Fibroblast of lung (primary cell): Measurements from ENCODE around the gene EDEM1.

ENCODE experiments used
- EZH2 ChIP-seq: IDR thresholded peaks from 2 replicates; pipeline ENCODE4 v1.5.1; 2012; ENCODE audit warnings: low read length, control low read depth, mild to moderate bottlenecking; ENCODE audit errors: missing control alignments
- TF ChIP-seq, protein P1 (sequence below), 2 donors: IDR thresholded peaks in 1 of 2; conservative IDR thresholded peaks in 1 of 2; 1 replicate in 1 of 2; 2 replicates in 1 of 2; pipeline ENCODE4 v1.5.1; 2011 to 2012; ENCODE audit warnings: low read length in 2 of 2, control low read depth in 1 of 2, inconsistent platforms in 1 of 2, low read depth in 1 of 2, mild to moderate bottlenecking in 1 of 2

DNA sequence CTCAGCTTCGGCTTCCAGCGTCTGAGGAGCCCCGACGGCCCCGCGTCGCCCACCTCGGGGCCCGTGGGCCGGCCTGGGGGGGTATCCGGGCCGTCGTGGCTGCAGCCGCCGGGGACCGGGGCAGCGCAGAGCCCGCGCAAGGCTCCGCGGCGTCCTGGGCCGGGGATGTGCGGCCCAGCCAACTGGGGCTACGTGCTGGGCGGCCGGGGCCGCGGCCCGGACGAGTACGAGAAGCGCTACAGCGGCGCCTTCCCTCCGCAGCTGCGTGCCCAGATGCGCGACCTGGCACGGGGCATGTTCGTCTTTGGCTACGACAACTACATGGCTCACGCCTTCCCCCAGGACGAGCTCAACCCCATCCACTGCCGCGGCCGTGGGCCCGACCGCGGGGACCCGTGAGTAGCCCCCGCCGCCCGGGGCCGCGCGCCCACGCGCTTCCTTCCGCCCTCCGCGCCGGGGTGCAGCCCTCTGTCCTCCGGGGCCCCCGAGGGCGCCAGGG, 462 bp downstream of the EDEM1 start:
- TF ChIP-seq, protein P1, sequence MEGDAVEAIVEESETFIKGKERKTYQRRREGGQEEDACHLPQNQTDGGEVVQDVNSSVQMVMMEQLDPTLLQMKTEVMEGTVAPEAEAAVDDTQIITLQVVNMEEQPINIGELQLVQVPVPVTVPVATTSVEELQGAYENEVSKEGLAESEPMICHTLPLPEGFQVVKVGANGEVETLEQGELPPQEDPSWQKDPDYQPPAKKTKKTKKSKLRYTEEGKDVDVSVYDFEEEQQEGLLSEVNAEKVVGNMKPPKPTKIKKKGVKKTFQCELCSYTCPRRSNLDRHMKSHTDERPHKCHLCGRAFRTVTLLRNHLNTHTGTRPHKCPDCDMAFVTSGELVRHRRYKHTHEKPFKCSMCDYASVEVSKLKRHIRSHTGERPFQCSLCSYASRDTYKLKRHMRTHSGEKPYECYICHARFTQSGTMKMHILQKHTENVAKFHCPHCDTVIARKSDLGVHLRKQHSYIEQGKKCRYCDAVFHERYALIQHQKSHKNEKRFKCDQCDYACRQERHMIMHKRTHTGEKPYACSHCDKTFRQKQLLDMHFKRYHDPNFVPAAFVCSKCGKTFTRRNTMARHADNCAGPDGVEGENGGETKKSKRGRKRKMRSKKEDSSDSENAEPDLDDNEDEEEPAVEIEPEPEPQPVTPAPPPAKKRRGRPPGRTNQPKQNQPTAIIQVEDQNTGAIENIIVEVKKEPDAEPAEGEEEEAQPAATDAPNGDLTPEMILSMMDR (conservative IDR thresholded peaks at IDR 0.05 in 1 of 2, IDR thresholded peaks at IDR 0.05 in 1 of 2; ENCODE audit: low read depth in 1 of 2, low read length in 2 of 2), result no peak
- no peak for TF ChIP-seq EZH2
